Testis (tissue), 3 donors: ENCODE measurements around the gene ZG16B. TPM values are rescaled to one million over a fixed set of nuclear protein-coding genes. Genes with fewer than 3 reads are reported as not detected.
A peak's percentile ranks its signal among the peaks of the same experiment; 100 is the strongest.

Experiments used
- DNase-seq: peaks from one replicate; pipeline ENCODE4 v3.0.0-alpha.2; 2019
- H3K27ac ChIP-seq, 2 donors: fragments of 200-600 bp; sonication (generic); one replicate each; pipeline ENCODE4 v1.5.1; 2019
- H3K27me3 ChIP-seq: fragments of 200-600 bp; sonication (generic); one replicate; pipeline ENCODE4 v1.5.1; 2019
- H3K36me3 ChIP-seq: fragments of 200-600 bp; sonication (generic); one replicate; pipeline ENCODE4 v1.5.1; 2017; ENCODE audit warnings: low read depth; ENCODE audit errors: missing control alignments
- H3K4me1 ChIP-seq: fragments of 200-600 bp; sonication (generic); one replicate; pipeline ENCODE4 v1.5.1; 2019
- H3K4me3 ChIP-seq, 2 donors: fragments of 200-600 bp; sonication (generic); one replicate each; pipeline ENCODE4 v1.5.1; 2017 to 2019
- H3K9me3 ChIP-seq: fragments of 200-600 bp; sonication (generic); one replicate; pipeline ENCODE4 v1.5.1; 2017
- CTCF ChIP-seq, 3 experiments: fragments of 450-650 bp in 2 of 3; fragments of 200-600 bp in 1 of 3; sonication (generic) in 1 of 3; IDR thresholded peaks; one replicate each; pipeline ENCODE4 v1.5.1; 2016 to 2019; ENCODE audit warnings: antibody characterized with exemption in 3 of 3, mild to moderate bottlenecking in 2 of 3, moderate library complexity in 1 of 3
- POLR2A ChIP-seq: fragments of 450-650 bp; IDR thresholded peaks from one replicate; pipeline ENCODE4 v1.6.1; 2017; ENCODE audit warnings: antibody characterized with exemption, mild to moderate bottlenecking, moderate library complexity
- WGBS, 2 donors: methylation state at CpG; one replicate each; pipeline ENCODE4 v1.1.5; 2018; 5-methylcytosine and 5-hydroxymethylcytosine counted together
- intact Hi-C: fragments of 100-400 bp; cut with DNase I; formaldehyde crosslinking; loops from one replicate; pipeline ENCODE4 v1.15.1; 2023; ENCODE audit warnings: low total_unique reads
- polyA plus RNA-seq: library from polyadenylated mRNA; stranded (reverse); fragments of 350-450 nt; fragmentation: Illumina TruSeq; extraction: RNeasy Lipid Tissue Mini Kit (QIAGEN cat#74804); gene quantifications from one replicate; pipeline ENCODE4 v1.2.3, GENCODE V29; 2014; ENCODE audit warnings: low read depth, low replicate concordance; ENCODE audit not compliant: insufficient read depth
- total RNA-seq, 2 donors: library from RNA; depleted of rRNA; stranded (reverse); fragments of >200 nt; gene quantifications; one replicate each; pipeline ENCODE4 v1.2.3, GENCODE V29; 2016

Gene ZG16B
- total and polyA plus RNA-seq, 3 donors from 2014 or later, result 1.7 to 3.5 (median 1.8) TPM

GRCh38 chr16:2811703-2812471 is 18.2 kb upstream of the ZG16B start:
- WGBS, 2 donors, result 77 to 80% methylated on average over 9 to 14 of the region's 15 CpGs
- Histone ChIP-seq H3K27me3 (no peaks in the 10 kb centered on the region), H3K9me3 (no peaks in the 10 kb centered on the region), H3K27ac (no peak overlapping the region), H3K4me1 (no peaks in the 10 kb centered on the region), H3K36me3 (no peaks in the 10 kb centered on the region), H3K4me3 (no peak overlapping the region)
- intact Hi-C loops, result no loop called here
- no peak for TF ChIP-seq CTCF (IDR thresholded peaks at IDR 0.05)
- TF ChIP-seq POLR2A, result no peak
- no peak for DNase-seq

- intact Hi-C loops, result no loop called here
- H3K4me3 ChIP-seq, result no peak overlapping the region
- H3K4me1 ChIP-seq, result no peaks in the 10 kb centered on the region
- H3K9me3 ChIP-seq, result no peaks in the 10 kb centered on the region
- no peaks in the 10 kb centered on the region for H3K36me3 ChIP-seq
- H3K27ac ChIP-seq, result no peak overlapping the region
- H3K27me3 ChIP-seq, result no peaks in the 10 kb centered on the region
- TF ChIP-seq POLR2A (no peak), CTCF (IDR thresholded peaks at IDR 0.05) (no peak)
- DNase-seq, result no peak
- WGBS, 2 donors, result 70 to 75% methylated on average over 6 to 7 of the region's 7 CpGs
These were observed 16.3 kb upstream of the ZG16B start for GRCh38 chr16:2813771-2814221.

GRCh38 chr16:2814551-2815298 is 15.4 kb upstream of the ZG16B start:
- intact Hi-C loops, result no loop called here
- no peaks in the 10 kb centered on the region for H3K4me1 ChIP-seq
- no peak overlapping the region for H3K4me3 ChIP-seq
- WGBS, 2 donors, result 82 to 93% methylated on average over 6 to 20 of the region's 20 CpGs
- TF ChIP-seq CTCF (IDR thresholded peaks at IDR 0.05), result no peak
- TF ChIP-seq POLR2A, result no peak
- H3K27ac ChIP-seq, result no peak overlapping the region
- DNase-seq, result no peak
- H3K36me3 ChIP-seq, result no peaks in the 10 kb centered on the region
- no peaks in the 10 kb centered on the region for H3K27me3 ChIP-seq
- no peaks in the 10 kb centered on the region for H3K9me3 ChIP-seq

GRCh38 chr16:2815299-2815771 is 14.8 kb upstream of the ZG16B start:
- peak; percentile 51 for DNase-seq
- no peaks in the 10 kb centered on the region for H3K27me3 ChIP-seq
- no peaks in the 10 kb centered on the region for H3K9me3 ChIP-seq
- H3K4me3 ChIP-seq, result no peak overlapping the region
- H3K27ac ChIP-seq, result peak overlapping the region in 1 of 2 donors; percentile 4
- intact Hi-C loops, result no loop called here
- no peaks in the 10 kb centered on the region for H3K36me3 ChIP-seq
- H3K4me1 ChIP-seq, result no peaks in the 10 kb centered on the region
- TF ChIP-seq CTCF (IDR thresholded peaks at IDR 0.05) (no peak), POLR2A (no peak)
- 49 to 56% methylated on average over 6 to 10 of the region's 10 CpGs for WGBS, 2 donors
